Measurements from ENCODE around the gene GNAL. TPM values are rescaled to one million over a fixed set of nuclear protein-coding genes. Genes with fewer than 3 reads are reported as not detected.

GNAL gene
- total RNA-seq, 1 donor from 2014 or later, result 26.8 TPM

DNA sequence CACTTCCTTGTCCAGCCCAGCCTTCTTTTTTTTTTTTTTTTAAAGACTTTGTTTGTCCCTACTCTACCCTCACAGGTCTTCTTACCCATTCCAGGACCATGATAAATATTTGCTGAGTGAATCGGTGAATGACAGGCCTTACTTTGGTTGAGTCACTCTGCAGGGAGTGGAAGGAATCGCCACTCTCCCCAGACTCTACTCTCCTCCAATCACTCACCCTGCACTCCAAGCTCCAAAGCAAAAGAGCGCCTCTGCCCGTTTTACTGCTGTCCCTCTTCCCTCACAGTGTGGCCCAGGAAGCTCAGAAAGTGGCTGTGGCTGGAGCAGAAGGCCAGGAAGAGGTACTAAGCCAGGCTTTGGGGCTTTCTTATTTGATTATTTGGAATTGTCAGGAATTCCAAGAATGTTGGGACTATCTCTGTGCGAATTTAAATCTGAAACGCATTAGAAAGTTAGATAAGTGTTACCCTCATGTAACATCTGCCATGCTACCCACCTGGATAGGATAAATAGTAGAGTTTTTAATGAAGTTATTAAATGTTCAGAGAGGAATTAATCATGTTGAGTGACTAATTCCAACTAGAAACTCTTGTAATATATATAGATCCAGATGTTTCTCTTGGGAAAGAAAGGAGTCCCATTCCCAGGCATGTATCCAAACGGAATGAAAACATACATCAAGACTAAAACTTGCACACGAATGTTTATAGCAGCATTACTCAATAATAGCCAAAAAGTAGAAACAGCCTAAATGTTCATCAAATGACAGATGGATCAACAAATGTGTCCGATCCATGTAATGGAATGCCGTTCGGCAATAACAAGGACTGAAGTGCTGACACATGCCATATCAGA, 119.2 kb downstream of the GNAL start:
- H3K27me3 ChIP-seq, result no peaks in the 10 kb centered on the region
- Mint-ChIP-seq H3K27ac (no peak overlapping the region), H3K36me3 (no peaks in the 10 kb centered on the region), H3K27me3 (ENCODE audit: insufficient read depth, low read depth) (peaks cover 5% of the 10 kb centered on the region), H3K4me3 (no peak overlapping the region), H3K9me3 (no peaks in the 10 kb centered on the region), H3K4me1 (peaks cover 42% of the 10 kb centered on the region)
- peak; percentile 55 for DNase-seq (ENCODE audit: low spot score)
- TF ChIP-seq CTCF (IDR thresholded peaks at IDR 0.05), result no peak
- no peak for TF ChIP-seq EZH2 (IDR thresholded peaks at IDR 0.05)
- TF ChIP-seq EZH2phosphoT487 (IDR thresholded peaks at IDR 0.05), result no peak
- H3K79me2 ChIP-seq (ENCODE audit: low read depth), result no peaks in the 10 kb centered on the region
- H4K20me1 ChIP-seq (ENCODE audit: low read depth), result no peaks in the 10 kb centered on the region
- peak overlapping the region; percentile 8 for H2AFZ ChIP-seq (replicated peaks)
- H3F3A ChIP-seq (ENCODE audit: low read depth), result peaks cover 20% of the 10 kb centered on the region
- H3K4me3 ChIP-seq, result no peak overlapping the region
- peaks cover 24% of the 10 kb centered on the region for H3K4me1 ChIP-seq
- H3K27ac ChIP-seq, result peak overlapping the region; percentile 24
- no peaks in the 10 kb centered on the region for H3K36me3 ChIP-seq
- no peak overlapping the region for H3K4me2 ChIP-seq
- no peak overlapping the region for H3K9ac ChIP-seq
- no peaks in the 10 kb centered on the region for H3K9me3 ChIP-seq (ENCODE audit: low read depth)

- Histone ChIP-seq H3F3A (ENCODE audit: low read depth) (peaks cover 20% of the 10 kb centered on the region), H4K20me1 (ENCODE audit: low read depth) (no peaks in the 10 kb centered on the region), H3K36me3 (no peaks in the 10 kb centered on the region), H2AFZ (replicated peaks) (no peak overlapping the region), H3K9ac (no peak overlapping the region), H3K4me3 (no peak overlapping the region), H3K9me3 (ENCODE audit: low read depth) (no peaks in the 10 kb centered on the region), H3K27ac (peak overlapping the region; percentile 50), H3K79me2 (ENCODE audit: low read depth) (no peaks in the 10 kb centered on the region), H3K4me1 (peaks cover 24% of the 10 kb centered on the region), H3K27me3 (no peaks in the 10 kb centered on the region), H3K4me2 (peak overlapping the region; percentile 39)
- H3K9me3 Mint-ChIP-seq, result no peaks in the 10 kb centered on the region
- no peaks in the 10 kb centered on the region for H3K36me3 Mint-ChIP-seq
- peaks cover 42% of the 10 kb centered on the region for H3K4me1 Mint-ChIP-seq
- peak; percentile 52 for DNase-seq (ENCODE audit: low spot score)
- H3K4me3 Mint-ChIP-seq, result no peak overlapping the region
- H3K27ac Mint-ChIP-seq, result no peak overlapping the region
- H3K27me3 Mint-ChIP-seq (ENCODE audit: insufficient read depth, low read depth), result peaks cover 5% of the 10 kb centered on the region
- TF ChIP-seq EZH2phosphoT487 (IDR thresholded peaks at IDR 0.05) (no peak), EZH2 (IDR thresholded peaks at IDR 0.05) (no peak), CTCF (IDR thresholded peaks at IDR 0.05) (no peak)
These were observed 120.8 kb downstream of the GNAL start for GRCh38 chr18:11809895-11810294.

DNA sequence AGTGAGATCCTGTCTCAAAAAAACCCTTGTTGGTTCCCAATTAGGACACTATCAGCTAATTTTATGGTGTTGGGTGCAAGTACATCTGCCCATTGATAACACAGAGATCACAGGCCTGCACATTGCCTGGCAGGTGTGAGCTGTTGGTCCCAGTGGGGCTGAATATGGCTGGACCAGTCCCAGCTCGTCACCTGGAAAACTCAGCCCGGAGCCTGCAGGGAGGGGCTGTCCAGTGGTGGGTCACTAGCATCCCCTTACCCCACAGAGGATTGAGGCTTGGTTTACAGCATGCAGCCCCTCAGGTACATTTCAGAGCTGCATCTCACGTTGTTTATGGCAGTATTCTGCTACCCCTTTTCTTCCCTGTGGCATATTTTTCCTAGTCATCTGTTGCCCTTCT, 121.3 kb downstream of the GNAL start:
- Mint-ChIP-seq H3K27ac (no peak overlapping the region), H3K27me3 (ENCODE audit: insufficient read depth, low read depth) (peaks cover 5% of the 10 kb centered on the region)
- peak overlapping the region; percentile 50 for H3K27ac ChIP-seq

More for the DNA sequence above, 121.3 kb downstream of the GNAL start:
- TF ChIP-seq CTCF (IDR thresholded peaks at IDR 0.05), result no peak
- TF ChIP-seq EZH2phosphoT487 (IDR thresholded peaks at IDR 0.05), result no peak
- TF ChIP-seq EZH2 (IDR thresholded peaks at IDR 0.05), result no peak
- Mint-ChIP-seq H3K4me3 (no peak overlapping the region), H3K4me1 (peaks cover 42% of the 10 kb centered on the region), H3K36me3 (no peaks in the 10 kb centered on the region), H3K9me3 (no peaks in the 10 kb centered on the region)
- peaks cover 24% of the 10 kb centered on the region for H3K4me1 ChIP-seq
- no peaks in the 10 kb centered on the region for H3K36me3 ChIP-seq
- H2AFZ ChIP-seq (replicated peaks), result no peak overlapping the region
- H3K4me2 ChIP-seq, result peak overlapping the region; percentile 39
- H3K79me2 ChIP-seq (ENCODE audit: low read depth), result no peaks in the 10 kb centered on the region
- no peaks in the 10 kb centered on the region for H3K27me3 ChIP-seq
- H4K20me1 ChIP-seq (ENCODE audit: low read depth), result no peaks in the 10 kb centered on the region
- no peaks in the 10 kb centered on the region for H3K9me3 ChIP-seq (ENCODE audit: low read depth)
- no peak for DNase-seq (ENCODE audit: low spot score)
- H3K4me3 ChIP-seq, result no peak overlapping the region
- peaks cover 20% of the 10 kb centered on the region for H3F3A ChIP-seq (ENCODE audit: low read depth)
- no peak overlapping the region for H3K9ac ChIP-seq

All from neural progenitor cell (in vitro differentiated cells).